Mucosa of stomach (tissue), 1 donor: ENCODE data around the gene LRP1B.

ENCODE experiments used
- H3K27me3 ChIP-seq: one replicate; pipeline ENCODE4 v1.7.0; 2013; ENCODE audit warnings: mild to moderate bottlenecking, low read length; ENCODE audit not compliant: control insufficient read depth, insufficient read depth
- H3K36me3 ChIP-seq: one replicate; pipeline ENCODE4 v1.7.0; 2013; ENCODE audit warnings: low read length; ENCODE audit not compliant: control insufficient read depth, insufficient read depth
- H3K4me1 ChIP-seq: one replicate; pipeline ENCODE4 v1.7.0; 2013; ENCODE audit warnings: mild to moderate bottlenecking, low read length; ENCODE audit not compliant: control insufficient read depth, insufficient read depth
- H3K4me3 ChIP-seq: one replicate; pipeline ENCODE4 v1.7.0; 2013; ENCODE audit warnings: low read length
- H3K9ac ChIP-seq: one replicate; pipeline ENCODE4 v1.7.0; 2013; ENCODE audit warnings: mild to moderate bottlenecking, low read length, moderate library complexity
- H3K9me3 ChIP-seq: one replicate; pipeline ENCODE4 v1.7.0; 2013; ENCODE audit warnings: mild to moderate bottlenecking, low read length, moderate library complexity; ENCODE audit not compliant: control insufficient read depth
- donor health status: Pancreatic carcinoma.

LRP1B gene

DNA sequence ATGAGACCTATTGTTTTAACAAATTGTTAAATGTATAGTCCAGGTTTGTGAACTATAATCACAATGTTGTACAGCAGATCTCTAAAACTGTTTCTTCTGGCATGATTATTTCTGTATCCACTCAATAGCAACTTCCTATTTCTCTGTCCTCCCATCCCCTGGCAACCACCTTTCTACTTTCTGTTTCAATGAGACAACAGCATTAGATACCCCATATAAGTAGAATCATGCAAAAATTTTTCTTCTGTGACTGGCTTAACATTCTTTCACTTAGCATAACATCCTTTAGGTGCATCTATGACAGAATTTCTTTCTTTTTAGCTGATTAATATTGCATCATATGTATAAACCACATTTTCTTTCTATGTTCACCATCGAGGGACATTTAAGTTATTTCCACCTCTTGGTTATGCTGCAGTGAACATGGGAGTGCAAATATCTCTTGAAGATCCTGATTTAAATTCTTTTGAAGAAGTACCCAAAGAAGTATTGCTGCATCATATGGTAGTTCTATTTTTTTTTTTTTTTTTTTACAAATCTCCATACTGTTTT, 713.5 kb downstream of the LRP1B start:
- no peak overlapping the region for H3K9ac ChIP-seq
- no peaks in the 10 kb centered on the region for H3K4me1 ChIP-seq
- no peak overlapping the region for H3K4me3 ChIP-seq
- no peaks in the 10 kb centered on the region for H3K9me3 ChIP-seq
- H3K36me3 ChIP-seq = no peaks in the 10 kb centered on the region
- no peaks in the 10 kb centered on the region for H3K27me3 ChIP-seq

DNA sequence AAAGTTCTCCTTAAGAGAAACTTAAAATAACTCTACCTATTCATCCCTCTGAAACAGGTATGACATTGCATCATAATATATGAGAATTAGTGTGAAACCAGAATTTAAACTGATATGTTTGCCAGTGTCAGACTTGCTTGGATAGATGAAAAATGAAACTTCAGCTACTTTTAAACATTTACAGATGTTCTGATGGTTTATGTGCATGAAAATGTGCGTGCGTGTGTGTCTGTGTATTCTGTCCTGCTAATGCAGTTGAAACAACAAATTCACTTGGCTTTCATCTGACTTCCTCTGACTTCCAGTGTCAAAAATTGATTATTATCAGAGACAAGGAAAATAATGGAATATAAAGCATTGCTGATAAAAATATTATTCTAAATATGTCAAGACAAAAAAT, 719.4 kb downstream of the LRP1B start:
- H3K4me1 ChIP-seq = no peaks in the 10 kb centered on the region
- H3K36me3 ChIP-seq = no peaks in the 10 kb centered on the region
- H3K4me3 ChIP-seq = no peak overlapping the region
- H3K27me3 ChIP-seq = no peaks in the 10 kb centered on the region
- H3K9ac ChIP-seq = no peak overlapping the region
- H3K9me3 ChIP-seq = no peaks in the 10 kb centered on the region

- Histone ChIP-seq H3K4me3 (no peak overlapping the region), H3K36me3 (no peaks in the 10 kb centered on the region), H3K9me3 (no peaks in the 10 kb centered on the region), H3K4me1 (no peaks in the 10 kb centered on the region), H3K9ac (no peak overlapping the region), H3K27me3 (no peaks in the 10 kb centered on the region)
Measured at GRCh38 chr2:141399270-141399669, 731.5 kb downstream of the LRP1B start.

- H3K4me3 ChIP-seq = no peak overlapping the region
- no peak overlapping the region for H3K9ac ChIP-seq
- H3K27me3 ChIP-seq = no peaks in the 10 kb centered on the region
- H3K4me1 ChIP-seq = no peaks in the 10 kb centered on the region
- no peaks in the 10 kb centered on the region for H3K9me3 ChIP-seq
- H3K36me3 ChIP-seq = no peaks in the 10 kb centered on the region
Measured at GRCh38 chr2:141393214-141393545, 737.6 kb downstream of the LRP1B start.

DNA sequence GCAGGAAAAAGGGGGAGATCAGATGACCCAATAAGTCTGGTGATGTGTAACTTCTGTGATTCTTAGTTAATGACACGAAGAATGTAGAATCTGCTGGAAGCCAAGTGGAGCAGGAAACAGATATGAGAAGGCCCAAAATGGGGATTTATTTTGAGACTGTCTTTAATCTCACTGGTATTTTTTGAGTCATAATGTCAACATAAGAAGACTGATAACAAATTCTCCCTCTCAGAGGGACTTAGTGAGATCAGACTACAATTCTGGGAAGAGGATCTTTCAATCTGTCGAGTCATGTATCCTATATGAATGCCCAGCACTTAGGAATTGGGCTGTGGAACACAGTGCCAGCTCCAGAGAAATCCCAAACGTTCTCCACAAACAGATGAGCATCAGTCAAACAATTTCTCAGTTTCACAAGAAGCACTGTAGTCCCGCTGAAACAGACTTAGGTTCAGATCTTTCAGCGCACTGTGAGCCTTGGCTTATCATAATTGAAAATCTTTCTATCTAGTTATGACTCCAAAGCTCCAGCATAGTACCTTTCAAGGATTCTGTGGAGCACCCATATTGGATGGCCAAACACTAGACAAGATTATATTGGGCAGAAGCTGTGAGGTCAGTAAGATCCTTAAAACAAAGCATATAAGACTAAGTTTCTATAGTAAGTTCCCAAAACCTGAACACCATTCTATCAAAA, 738.2 kb downstream of the LRP1B start:
- no peaks in the 10 kb centered on the region for H3K9me3 ChIP-seq
- no peak overlapping the region for H3K9ac ChIP-seq
- H3K4me1 ChIP-seq = no peaks in the 10 kb centered on the region
- no peak overlapping the region for H3K4me3 ChIP-seq
- no peaks in the 10 kb centered on the region for H3K27me3 ChIP-seq
- H3K36me3 ChIP-seq = no peaks in the 10 kb centered on the region

GRCh38 chr2:141386168-141386567, 744.6 kb downstream of the LRP1B start:
- Histone ChIP-seq H3K4me1 (no peaks in the 10 kb centered on the region), H3K36me3 (no peaks in the 10 kb centered on the region), H3K9ac (no peak overlapping the region), H3K4me3 (no peak overlapping the region), H3K9me3 (no peaks in the 10 kb centered on the region), H3K27me3 (no peaks in the 10 kb centered on the region)

- H3K9me3 ChIP-seq = no peaks in the 10 kb centered on the region
- H3K9ac ChIP-seq = no peak overlapping the region
- H3K4me1 ChIP-seq = no peaks in the 10 kb centered on the region
- H3K27me3 ChIP-seq = no peaks in the 10 kb centered on the region
- H3K36me3 ChIP-seq = no peaks in the 10 kb centered on the region
- H3K4me3 ChIP-seq = no peak overlapping the region
Measured at GRCh38 chr2:141384676-141385075, 746.1 kb downstream of the LRP1B start.

GRCh38 chr2:141381946-141382345, 748.9 kb downstream of the LRP1B start:
- no peak overlapping the region for H3K9ac ChIP-seq
- no peaks in the 10 kb centered on the region for H3K36me3 ChIP-seq
- no peaks in the 10 kb centered on the region for H3K4me1 ChIP-seq
- no peak overlapping the region for H3K4me3 ChIP-seq
- H3K27me3 ChIP-seq = no peaks in the 10 kb centered on the region
- H3K9me3 ChIP-seq = no peaks in the 10 kb centered on the region

DNA sequence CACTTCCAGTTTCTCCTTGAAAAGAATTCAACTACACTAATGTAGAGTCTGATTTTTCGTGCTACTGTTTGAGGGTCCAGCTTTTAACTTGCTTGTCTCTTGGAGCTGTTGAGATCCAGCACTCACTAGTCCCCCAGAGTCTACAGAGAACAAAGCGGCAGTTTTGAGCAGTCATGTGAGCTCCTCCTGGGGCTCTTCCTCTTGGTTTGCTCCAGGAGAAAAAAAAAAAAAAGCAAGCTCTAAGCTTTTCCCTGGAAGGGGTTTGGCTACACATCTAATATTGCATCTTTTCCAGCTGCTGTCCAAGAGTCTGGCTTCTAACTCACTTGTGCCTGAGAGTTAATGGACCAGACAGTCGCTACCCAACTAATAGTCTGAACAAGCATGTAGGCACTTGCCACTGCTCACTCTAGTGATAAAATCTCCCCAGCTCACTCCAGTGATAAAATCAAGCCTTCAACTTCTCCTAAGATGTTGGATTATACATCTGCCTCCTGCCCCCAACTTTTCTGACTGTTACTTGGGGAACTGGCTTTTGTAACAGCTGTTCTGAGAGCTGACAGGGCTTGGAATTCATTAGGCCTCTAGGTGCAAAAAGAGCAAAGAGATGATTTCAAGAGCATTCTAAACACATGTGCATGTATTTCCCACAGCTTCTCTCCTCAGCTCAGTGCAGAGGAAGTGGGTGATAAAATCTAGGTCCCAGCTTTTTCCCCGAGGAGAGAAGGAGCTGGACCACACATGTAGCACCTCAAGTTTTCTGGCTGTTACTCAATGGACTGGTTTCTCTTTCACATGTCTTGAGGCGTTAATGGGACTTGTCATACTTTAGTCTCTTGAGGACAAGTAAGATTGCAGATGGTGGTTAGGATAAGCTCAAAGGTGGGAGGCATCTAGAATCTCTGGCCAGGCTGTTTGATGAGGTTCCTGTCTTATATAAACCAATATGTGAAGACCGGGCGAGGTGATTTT, 750.5 kb downstream of the LRP1B start:
- H3K27me3 ChIP-seq = no peaks in the 10 kb centered on the region
- H3K4me1 ChIP-seq = no peaks in the 10 kb centered on the region
- H3K36me3 ChIP-seq = no peaks in the 10 kb centered on the region
- no peak overlapping the region for H3K4me3 ChIP-seq
- H3K9ac ChIP-seq = no peak overlapping the region
- H3K9me3 ChIP-seq = no peaks in the 10 kb centered on the region

DNA sequence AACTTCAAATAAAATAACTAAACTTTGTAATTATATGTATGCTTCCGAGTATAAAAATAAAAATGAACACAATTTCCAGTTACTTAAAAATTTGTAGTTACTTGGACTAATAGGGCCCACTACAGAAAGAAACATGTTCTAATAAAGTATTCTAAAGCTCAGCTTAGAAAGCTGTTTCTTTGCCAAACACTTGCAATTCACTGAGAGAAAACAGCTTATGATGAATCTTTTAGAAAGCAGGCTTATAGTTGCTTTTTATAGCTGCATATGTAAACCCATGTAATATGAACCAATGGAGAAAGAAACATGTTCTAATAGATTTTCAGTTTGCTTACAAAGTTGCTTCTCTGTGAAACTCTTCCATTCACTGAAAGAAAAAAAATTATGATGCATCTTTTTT, 766.0 kb downstream of the LRP1B start:
- no peaks in the 10 kb centered on the region for H3K4me1 ChIP-seq
- no peak overlapping the region for H3K9ac ChIP-seq
- no peaks in the 10 kb centered on the region for H3K36me3 ChIP-seq
- no peaks in the 10 kb centered on the region for H3K27me3 ChIP-seq
- H3K4me3 ChIP-seq = no peak overlapping the region
- H3K9me3 ChIP-seq = no peaks in the 10 kb centered on the region

GRCh38 chr2:141362311-141362710, 768.5 kb downstream of the LRP1B start:
- Histone ChIP-seq H3K27me3 (no peaks in the 10 kb centered on the region), H3K9ac (no peak overlapping the region), H3K9me3 (no peaks in the 10 kb centered on the region), H3K4me3 (no peak overlapping the region), H3K36me3 (no peaks in the 10 kb centered on the region), H3K4me1 (no peaks in the 10 kb centered on the region)

DNA sequence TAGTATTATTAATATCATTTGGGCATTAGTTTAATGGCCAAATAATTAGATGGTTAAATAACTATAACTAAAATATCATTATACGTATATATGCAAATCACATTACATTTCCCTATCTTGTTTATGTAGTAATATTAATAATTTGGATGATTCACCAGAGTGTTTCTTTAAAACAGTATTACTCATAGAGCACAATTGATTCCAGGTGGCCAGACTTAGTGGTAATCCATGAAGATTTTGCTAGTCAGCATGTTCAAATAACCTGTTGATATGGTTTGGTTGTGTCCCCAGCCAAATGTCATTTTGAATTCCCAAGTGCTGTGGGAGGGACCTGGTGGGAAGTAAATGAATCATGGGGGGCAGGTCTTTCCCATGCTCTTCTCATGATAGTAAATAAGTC, 782.3 kb downstream of the LRP1B start:
- no peaks in the 10 kb centered on the region for H3K9me3 ChIP-seq
- no peaks in the 10 kb centered on the region for H3K27me3 ChIP-seq
- no peaks in the 10 kb centered on the region for H3K36me3 ChIP-seq
- H3K4me1 ChIP-seq = no peaks in the 10 kb centered on the region
- no peak overlapping the region for H3K4me3 ChIP-seq
- no peak overlapping the region for H3K9ac ChIP-seq
